A673 (cell line): ENCODE measurements around the gene SRCIN1. TPM values are rescaled to one million over a fixed set of nuclear protein-coding genes. Genes with fewer than 3 reads are reported as not detected.

Experiments
- BruUV-seq: library from RNA; stranded (reverse); fragments of 400-500 nt; replicated peaks from 2 replicates; lab custom pipeline; 2021; lab: Mats Ljungman, UMichigan
- CTCF ChIA-PET: fragments of 300-600 bp; sonication (Branson Sonifier 250); formaldehyde crosslinking; loops from one replicate; lab custom pipeline; 2022; ENCODE audit warnings: antibody characterized with exemption; lab: Charles Lee
- POLR2A ChIA-PET: fragments of 300-600 bp; sonication (Branson Sonifier 250); formaldehyde crosslinking; loops from one replicate; lab custom pipeline; 2022; ENCODE audit warnings: antibody characterized with exemption; ENCODE audit not compliant: low non-redundant PET; lab: Charles Lee
- DNase-seq: peaks from one replicate; pipeline ENCODE4 v3.0.0-alpha.2; 2015; ENCODE audit warnings: low spot score
- H3K27ac ChIP-seq: fragments of 200-600 bp; sonication (generic); 2 replicates; pipeline ENCODE4 v1.5.1; 2016; ENCODE audit warnings: mixed run types, low read depth, mild to moderate bottlenecking, mixed read lengths, antibody characterized with exemption, low read length; ENCODE audit not compliant: poor library complexity, severe bottlenecking
- H3K27me3 ChIP-seq: fragments of 200-600 bp; sonication (generic); replicated peaks from 2 replicates; pipeline ENCODE4 v1.6.1; 2017; ENCODE audit warnings: mixed run types, low read depth, mild to moderate bottlenecking, mixed read lengths, antibody characterized with exemption, low read length; ENCODE audit not compliant: insufficient read depth, poor library complexity
- H3K36me3 ChIP-seq: fragments of 200-600 bp; sonication (generic); 2 replicates; pipeline ENCODE4 v1.6.1; 2016; ENCODE audit warnings: mixed run types, mild to moderate bottlenecking, mixed read lengths, antibody characterized with exemption, low read length; ENCODE audit not compliant: insufficient read depth, poor library complexity, severe bottlenecking
- H3K4me1 ChIP-seq: fragments of 200-600 bp; sonication (generic); 2 replicates; pipeline ENCODE4 v1.6.1; 2017; ENCODE audit warnings: mixed run types, mild to moderate bottlenecking, mixed read lengths, antibody characterized with exemption, low read length; ENCODE audit not compliant: insufficient read depth, poor library complexity, severe bottlenecking
- H3K4me3 ChIP-seq: fragments of 200-600 bp; sonication (generic); 2 replicates; pipeline ENCODE4 v1.5.1; 2016; ENCODE audit warnings: low read depth, mixed run types, mild to moderate bottlenecking, mixed read lengths, low read length; ENCODE audit not compliant: poor library complexity, severe bottlenecking
- H3K9me3 ChIP-seq: fragments of 200-600 bp; sonication (generic); 2 replicates; pipeline ENCODE4 v1.6.1; 2016; ENCODE audit warnings: mixed run types, low read depth, mild to moderate bottlenecking, mixed read lengths, antibody characterized with exemption, low read length; ENCODE audit not compliant: poor library complexity, severe bottlenecking
- CTCF ChIP-seq: fragments of 300-800, 200-600 bp; sonication (generic); conservative IDR thresholded peaks from 2 replicates; pipeline ENCODE4 v1.5.1; 2017; ENCODE audit warnings: low read depth, mild to moderate bottlenecking, antibody characterized with exemption, low read length, moderate library complexity, mixed read lengths
- EZH2 ChIP-seq: fragments of 200-600 bp; sonication (generic); IDR thresholded peaks from 2 replicates; pipeline ENCODE4 v1.6.1; 2017; ENCODE audit warnings: borderline replicate concordance, low read depth, mild to moderate bottlenecking, mixed read lengths, antibody characterized with exemption, low read length; ENCODE audit not compliant: poor library complexity, severe bottlenecking
- intact Hi-C: fragments of 100-400 bp; cut with micrococcal nuclease; formaldehyde crosslinking; loops from one replicate; pipeline ENCODE4 v1.10.0; 2022; ENCODE audit not compliant: unreplicated experiment
- total RNA-seq: library from RNA; stranded (reverse); gene quantifications from 2 replicates; pipeline ENCODE4 v1.2.3, GENCODE V29; 2021

SRCIN1 gene
- total RNA-seq, 1 experiment from 2014 or later = 1.6 TPM

- no peak for DNase-seq
- intact Hi-C loops = no loop called here
- ChIA-PET CTCF (interaction anchor here (0.7 to 1.3 kb wide), 2 partner anchors 18 to 49 kb away, joined by 3 to 4 read pairs; no protein-coding TSS in a partner anchor), POLR2A (no interaction called here)
- no peak for TF ChIP-seq EZH2
- peak; percentile 14; the same call in 1 of the 2 replicates for TF ChIP-seq CTCF
- Histone ChIP-seq H3K4me3 (peak overlapping the region; percentile 49), H3K27ac (no peak overlapping the region), H3K36me3 (no peaks in the 10 kb centered on the region), H3K27me3 (no peaks in the 10 kb centered on the region), H3K9me3 (no peaks in the 10 kb centered on the region), H3K4me1 (peaks cover 7% of the 10 kb centered on the region)
- no TSS peak for BruUV-seq
Measured at GRCh38 chr17:38606646-38607611, 1.2 kb upstream of the SRCIN1 start.

- Histone ChIP-seq H3K9me3 (no peaks in the 10 kb centered on the region), H3K36me3 (no peaks in the 10 kb centered on the region), H3K4me1 (peaks cover 21% of the 10 kb centered on the region), H3K27ac (no peak overlapping the region), H3K4me3 (peak overlapping the region; percentile 49), H3K27me3 (no peaks in the 10 kb centered on the region)
- DNase-seq = no peak
- no peak for TF ChIP-seq EZH2
- TF ChIP-seq CTCF = no peak
- CTCF ChIA-PET = interaction anchor here (0.7 to 1.3 kb wide), 3 partner anchors 46 to 173 kb away, joined by 3 to 7 read pairs (median 4); no protein-coding TSS in a partner anchor
- POLR2A ChIA-PET = no interaction called here
- intact Hi-C loops = no loop called here
- no TSS peak for BruUV-seq
Measured at GRCh38 chr17:38605411-38605840, 326 bp downstream of the SRCIN1 start.

- POLR2A ChIA-PET = no interaction called here
- Histone ChIP-seq H3K27ac (no peak overlapping the region), H3K4me1 (peaks cover 21% of the 10 kb centered on the region), H3K4me3 (peak overlapping the region; percentile 49), H3K27me3 (no peaks in the 10 kb centered on the region), H3K36me3 (no peaks in the 10 kb centered on the region), H3K9me3 (no peaks in the 10 kb centered on the region)
- no peak for DNase-seq
- CTCF ChIA-PET = interaction anchor here (0.6 to 0.7 kb wide), 2 partner anchors 45 to 279 kb away, joined by 3 to 6 read pairs; no protein-coding TSS in a partner anchor
- intact Hi-C loops = no loop called here
- TF ChIP-seq CTCF = peak; percentile 22; the same call in 1 of the 2 replicates
- TF ChIP-seq EZH2 = no peak
- BruUV-seq = no TSS peak
Measured at GRCh38 chr17:38604479-38605403, 1.0 kb downstream of the SRCIN1 start.
